ENCODE measurements around the gene SLC16A13. TPM values are rescaled to one million over a fixed set of nuclear protein-coding genes. Genes with fewer than 3 reads are reported as not detected.
A peak's percentile ranks its signal among the peaks of the same experiment; 100 is the strongest.

SLC16A13 gene
- total RNA-seq, 2 experiments from 2014 or later, result 4.8 to 5.9 TPM

- intact Hi-C loops (cut with micrococcal nuclease), result no loop called here
- H3K27ac Mint-ChIP-seq, result peak overlapping the region; percentile 96
- ATAC-seq (peak; percentile 56), DNase-seq (peak; percentile 75)
- ChIA-PET POLR2A (interaction anchor here (0.6 to 1.9 kb wide), 9 partner anchors 9 to 1616 kb away, joined by 3 to 18 read pairs (median 7); partner anchors contain the start of genes NUP88, PHF23 and RNASEK), CTCF (interaction anchor here (1.0 to 2.5 kb wide), 4 partner anchors 11 to 124 kb away, joined by 3 to 22 read pairs (median 10); partner anchors contain the start of gene BCL6B)
- peaks cover 2% of the 10 kb centered on the region for H3K9me3 Mint-ChIP-seq
- H3K36me3 Mint-ChIP-seq (ENCODE audit: low read depth), result no peaks in the 10 kb centered on the region
- peak overlapping the region; percentile 93 for H3K4me3 Mint-ChIP-seq
- no peak for TF ChIP-seq CTCF (IDR thresholded peaks at IDR 0.05)
- H3K27me3 Mint-ChIP-seq, result no peaks in the 10 kb centered on the region
- H3K4me1 Mint-ChIP-seq (ENCODE audit: low read depth), result peaks cover 53% of the 10 kb centered on the region
Measured at GRCh38 chr17:7034955-7035590, 742 bp upstream of the SLC16A13 start.

GRCh38 chr17:7038025-7038862, 2.4 kb downstream of the SLC16A13 start:
- Mint-ChIP-seq H3K4me1 (ENCODE audit: low read depth) (peaks cover 44% of the 10 kb centered on the region), H3K9me3 (peaks cover 2% of the 10 kb centered on the region), H3K36me3 (ENCODE audit: low read depth) (peaks cover 1% of the 10 kb centered on the region), H3K4me3 (peak overlapping the region; percentile 23), H3K27ac (peak overlapping the region; percentile 16), H3K27me3 (no peaks in the 10 kb centered on the region)
- DNase-seq, result no peak
- intact Hi-C loops (cut with micrococcal nuclease), result no loop called here
- no peak for TF ChIP-seq CTCF (IDR thresholded peaks at IDR 0.05)
- ChIA-PET CTCF (interaction anchor here (0.6 to 1.9 kb wide), 7 partner anchors 8 to 128 kb away, joined by 3 to 7 read pairs (median 3); no protein-coding TSS in a partner anchor), POLR2A (interaction anchor here (1.4 kb wide), 1 partner anchor 26 kb away, joined by 4 read pairs; the partner anchor contains the start of gene RNASEK)
- no peak for ATAC-seq

- ATAC-seq (no peak), DNase-seq (no peak)
- no peak for TF ChIP-seq CTCF (IDR thresholded peaks at IDR 0.05)
- Mint-ChIP-seq H3K9me3 (no peaks in the 10 kb centered on the region), H3K27me3 (no peaks in the 10 kb centered on the region), H3K36me3 (ENCODE audit: low read depth) (peaks cover 1% of the 10 kb centered on the region), H3K27ac (no peak overlapping the region), H3K4me3 (no peak overlapping the region), H3K4me1 (ENCODE audit: low read depth) (peaks cover 39% of the 10 kb centered on the region)
- ChIA-PET CTCF (interaction anchor here (0.9 to 2.9 kb wide), 6 partner anchors 12 to 125 kb away, joined by 3 to 9 read pairs (median 3); no protein-coding TSS in a partner anchor), POLR2A (interaction anchor here (1.3 kb wide), 1 partner anchor 17 kb away, joined by 3 read pairs; the partner anchor contains the start of gene BCL6B)
- intact Hi-C loops (cut with micrococcal nuclease), result no loop called here
Measured at GRCh38 chr17:7039832-7040231, 4.0 kb downstream of the SLC16A13 start.

- Mint-ChIP-seq H3K9me3 (no peaks in the 10 kb centered on the region), H3K4me1 (ENCODE audit: low read depth) (peaks cover 44% of the 10 kb centered on the region), H3K36me3 (ENCODE audit: low read depth) (peaks cover 1% of the 10 kb centered on the region), H3K27ac (peak overlapping the region; percentile 85), H3K27me3 (peaks cover 2% of the 10 kb centered on the region), H3K4me3 (peak overlapping the region; percentile 77)
- ChIA-PET CTCF (interaction anchor here (0.9 to 2.9 kb wide), 7 partner anchors 10 to 136 kb away, joined by 3 to 9 read pairs (median 4); no protein-coding TSS in a partner anchor), POLR2A (interaction anchor here (0.8 to 1.5 kb wide), 6 partner anchors 10 to 90 kb away, joined by 3 to 5 read pairs (median 3); no protein-coding TSS in a partner anchor)
- DNase-seq (peak; percentile 70), ATAC-seq (peak; percentile 37)
- TF ChIP-seq CTCF (IDR thresholded peaks at IDR 0.05), result no peak
- intact Hi-C loops (cut with micrococcal nuclease), result no loop called here
Measured at GRCh38 chr17:7041607-7042500, 6.0 kb downstream of the SLC16A13 start.

All from activated CD8-positive, alpha-beta T cell treated with anti-CD3 and anti-CD28 coated beads for 36 hours (primary cell).